ENCODE data around the gene TRAF5. TPM values are rescaled to one million over a fixed set of nuclear protein-coding genes. Genes with fewer than 3 reads are reported as not detected.

The TRAF5 gene
- total and polyA plus RNA-seq, 8 donors: 10.1 to 29.2 (median 24.0) TPM

- no peaks in the 10 kb centered on the region for H3K27me3 ChIP-seq
- no peak for ATAC-seq
- H3K4me1 ChIP-seq: peaks cover 0 to 6% of the 10 kb centered on the region in 2 donors
- intact Hi-C loops (cut with DNase I): no loop called here
- DNase-seq: no peak
- no peaks in the 10 kb centered on the region for H3K36me3 ChIP-seq
- no peak for TF ChIP-seq CTCF (IDR thresholded peaks at IDR 0.05)
- H3K27ac ChIP-seq: no peak overlapping the region
- no peaks in the 10 kb centered on the region for H3K9me3 ChIP-seq
- H3K4me3 ChIP-seq: no peak overlapping the region
Measured at GRCh38 chr1:211338224-211338620, 11.6 kb downstream of the TRAF5 start.

GRCh38 chr1:211339631-211340041, 13.0 kb downstream of the TRAF5 start:
- DNase-seq (no peak), ATAC-seq (no peak)
- H3K4me3 ChIP-seq: no peak overlapping the region
- no peak for TF ChIP-seq CTCF (IDR thresholded peaks at IDR 0.05)
- no peak overlapping the region for H3K27ac ChIP-seq
- no peaks in the 10 kb centered on the region for H3K9me3 ChIP-seq
- H3K4me1 ChIP-seq: peaks cover 0 to 13% of the 10 kb centered on the region in 2 donors
- intact Hi-C loops (cut with DNase I): no loop called here
- H3K36me3 ChIP-seq: no peaks in the 10 kb centered on the region
- no peaks in the 10 kb centered on the region for H3K27me3 ChIP-seq

- intact Hi-C loops (cut with DNase I): no loop called here
- TF ChIP-seq CTCF (IDR thresholded peaks at IDR 0.05): no peak
Measured at GRCh38 chr1:211340622-211341507, 14.2 kb downstream of the TRAF5 start.

GRCh38 chr1:211341999-211342398, 15.4 kb downstream of the TRAF5 start:
- TF ChIP-seq CTCF (IDR thresholded peaks at IDR 0.05): no peak
- ATAC-seq (no peak), DNase-seq (no peak)
- Histone ChIP-seq H3K27me3 (no peaks in the 10 kb centered on the region), H3K27ac (no peak overlapping the region), H3K36me3 (no peaks in the 10 kb centered on the region), H3K9me3 (no peaks in the 10 kb centered on the region), H3K4me1 (peaks cover 0 to 6% of the 10 kb centered on the region in 2 donors), H3K4me3 (no peak overlapping the region)
- intact Hi-C loops (cut with DNase I): no loop called here

More at GRCh38 chr1:211340622-211341507, 14.2 kb downstream of the TRAF5 start:
- ATAC-seq (peak; percentile 35), DNase-seq (no peak)
- H3K36me3 ChIP-seq: no peaks in the 10 kb centered on the region
- H3K4me1 ChIP-seq: peaks cover 0 to 13% of the 10 kb centered on the region in 2 donors
- H3K9me3 ChIP-seq: no peaks in the 10 kb centered on the region
- H3K4me3 ChIP-seq: no peak overlapping the region
- H3K27ac ChIP-seq: no peak overlapping the region
- H3K27me3 ChIP-seq: no peaks in the 10 kb centered on the region

GRCh38 chr1:211343607-211344006, 17.0 kb downstream of the TRAF5 start:
- no peaks in the 10 kb centered on the region for H3K36me3 ChIP-seq
- no peak for ATAC-seq
- no peak overlapping the region for H3K4me3 ChIP-seq
- no peaks in the 10 kb centered on the region for H3K9me3 ChIP-seq
- H3K27me3 ChIP-seq: no peaks in the 10 kb centered on the region
- intact Hi-C loops (cut with DNase I): no loop called here
- H3K27ac ChIP-seq: no peak overlapping the region
- no peak for DNase-seq
- H3K4me1 ChIP-seq: peaks cover 0 to 6% of the 10 kb centered on the region in 2 donors
- TF ChIP-seq CTCF (IDR thresholded peaks at IDR 0.05): no peak
